ENCODE results near the gene PLA2G6. TPM values are rescaled to one million over a fixed set of nuclear protein-coding genes. Genes with fewer than 3 reads are reported as not detected.

PLA2G6 gene
- total RNA-seq, 1 donor from 2014 or later = 60.8 TPM

DNA sequence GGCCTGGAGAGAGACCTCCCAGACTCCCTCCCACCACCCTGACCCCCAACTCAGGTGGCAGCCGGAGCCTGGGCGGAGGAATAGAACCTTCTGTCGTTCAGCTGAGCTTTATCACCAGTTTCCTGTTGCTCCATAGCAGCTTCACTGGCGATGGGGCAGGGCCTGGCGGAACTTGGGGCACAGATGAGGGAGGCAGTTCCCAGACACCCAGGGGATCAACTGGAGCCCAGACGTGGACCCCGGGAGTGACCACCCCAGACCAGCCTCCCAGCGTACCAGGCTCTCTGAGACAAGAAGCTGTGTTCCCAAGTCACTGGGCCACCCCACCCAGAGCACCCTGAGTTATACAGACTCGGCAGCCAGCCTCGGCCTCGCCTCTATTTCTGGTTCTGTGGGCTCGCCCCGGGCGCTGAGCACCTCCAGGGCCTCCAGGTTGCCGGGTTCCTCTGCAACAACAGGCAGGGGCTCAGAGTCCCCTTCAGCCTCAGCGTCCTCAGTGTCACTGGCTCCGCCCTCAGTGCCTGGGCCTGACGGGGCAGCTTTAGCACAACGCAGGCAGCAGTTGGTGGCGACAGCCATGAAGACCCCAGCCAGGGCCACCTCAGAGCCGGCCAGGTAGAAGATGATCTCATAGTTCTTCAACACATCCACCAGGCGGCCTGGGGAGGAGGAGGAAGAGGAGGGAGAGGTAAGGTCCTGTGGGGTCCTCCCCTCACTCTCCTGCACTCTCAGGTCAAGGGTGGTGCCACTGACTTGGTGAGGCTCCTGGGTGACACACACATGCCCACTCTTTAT is 103.4 kb downstream of the PLA2G6 start:
- TF ChIP-seq, protein P1, sequence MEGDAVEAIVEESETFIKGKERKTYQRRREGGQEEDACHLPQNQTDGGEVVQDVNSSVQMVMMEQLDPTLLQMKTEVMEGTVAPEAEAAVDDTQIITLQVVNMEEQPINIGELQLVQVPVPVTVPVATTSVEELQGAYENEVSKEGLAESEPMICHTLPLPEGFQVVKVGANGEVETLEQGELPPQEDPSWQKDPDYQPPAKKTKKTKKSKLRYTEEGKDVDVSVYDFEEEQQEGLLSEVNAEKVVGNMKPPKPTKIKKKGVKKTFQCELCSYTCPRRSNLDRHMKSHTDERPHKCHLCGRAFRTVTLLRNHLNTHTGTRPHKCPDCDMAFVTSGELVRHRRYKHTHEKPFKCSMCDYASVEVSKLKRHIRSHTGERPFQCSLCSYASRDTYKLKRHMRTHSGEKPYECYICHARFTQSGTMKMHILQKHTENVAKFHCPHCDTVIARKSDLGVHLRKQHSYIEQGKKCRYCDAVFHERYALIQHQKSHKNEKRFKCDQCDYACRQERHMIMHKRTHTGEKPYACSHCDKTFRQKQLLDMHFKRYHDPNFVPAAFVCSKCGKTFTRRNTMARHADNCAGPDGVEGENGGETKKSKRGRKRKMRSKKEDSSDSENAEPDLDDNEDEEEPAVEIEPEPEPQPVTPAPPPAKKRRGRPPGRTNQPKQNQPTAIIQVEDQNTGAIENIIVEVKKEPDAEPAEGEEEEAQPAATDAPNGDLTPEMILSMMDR (IDR thresholded peaks at IDR 0.05) = no peak
- Histone ChIP-seq H3K36me3 (peaks cover 24% of the 10 kb centered on the region), H3K9me3 (no peaks in the 10 kb centered on the region), H3K27ac (no peak overlapping the region), H3K4me3 (no peak overlapping the region), H3K4me1 (peaks cover 22% of the 10 kb centered on the region), H3K27me3 (ENCODE audit: low read depth) (peaks cover 30% of the 10 kb centered on the region)
- intact Hi-C loops (cut with DNase I) = no loop called here
- DNase-seq = peak; percentile 43
- no peak for ATAC-seq

DNA sequence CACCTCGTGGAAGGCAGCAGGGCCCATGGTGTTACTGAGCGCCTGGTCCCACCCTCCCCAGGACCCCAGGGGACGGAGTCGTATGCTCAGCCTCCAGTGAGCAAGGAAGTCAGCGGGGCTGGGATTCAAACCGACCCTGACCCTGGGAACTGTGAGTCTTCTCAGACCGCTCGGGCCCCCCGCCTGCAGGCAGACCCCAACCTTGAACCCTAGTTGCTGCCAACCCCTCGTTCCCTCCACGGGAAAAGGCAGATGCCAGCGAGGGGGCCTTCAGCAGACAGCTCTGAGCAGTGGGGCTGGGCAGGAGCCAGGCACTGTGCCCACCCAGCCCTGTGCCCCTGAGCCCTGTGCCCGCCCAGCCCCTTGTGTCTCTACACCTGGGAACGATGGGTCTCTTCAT is 104.0 kb downstream of the PLA2G6 start:
- ATAC-seq = no peak
- intact Hi-C loops (cut with DNase I) = no loop called here

DNA sequence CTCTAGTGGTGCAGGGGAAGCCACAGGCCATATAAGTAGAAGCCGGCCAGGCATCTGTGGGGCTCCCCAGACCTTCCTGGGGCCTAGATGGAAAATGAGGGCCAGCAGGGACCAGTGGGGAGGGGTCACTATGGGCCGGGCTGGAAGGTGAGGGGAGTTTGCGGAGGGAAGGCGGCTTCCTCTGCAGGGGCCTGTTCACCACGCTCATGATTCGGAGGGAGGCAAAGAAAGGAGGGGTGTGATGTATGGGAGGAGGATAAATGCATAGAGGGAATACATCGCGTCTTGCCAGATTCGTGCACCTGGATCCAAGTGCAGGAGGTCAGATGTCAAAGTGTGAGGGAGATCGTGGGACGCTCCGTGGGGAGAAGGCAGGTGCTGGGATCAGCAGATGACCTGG is 104.5 kb downstream of the PLA2G6 start:
- TF ChIP-seq, protein P1 (IDR thresholded peaks at IDR 0.05) = no peak
- Histone ChIP-seq H3K4me3 (no peak overlapping the region), H3K9me3 (no peaks in the 10 kb centered on the region), H3K4me1 (peaks cover 14% of the 10 kb centered on the region), H3K27me3 (ENCODE audit: low read depth) (peaks cover 19% of the 10 kb centered on the region), H3K27ac (no peak overlapping the region), H3K36me3 (peaks cover 35% of the 10 kb centered on the region)
- DNase-seq = no peak
- ATAC-seq = no peak
- intact Hi-C loops (cut with DNase I) = no loop called here

More for the DNA sequence above, 104.0 kb downstream of the PLA2G6 start:
- Histone ChIP-seq H3K36me3 (peaks cover 30% of the 10 kb centered on the region), H3K9me3 (no peaks in the 10 kb centered on the region), H3K27ac (no peak overlapping the region), H3K4me1 (peaks cover 19% of the 10 kb centered on the region), H3K4me3 (no peak overlapping the region), H3K27me3 (ENCODE audit: low read depth) (peaks cover 24% of the 10 kb centered on the region)
- TF ChIP-seq, protein P1 (IDR thresholded peaks at IDR 0.05) = no peak
- no peak for DNase-seq

DNA sequence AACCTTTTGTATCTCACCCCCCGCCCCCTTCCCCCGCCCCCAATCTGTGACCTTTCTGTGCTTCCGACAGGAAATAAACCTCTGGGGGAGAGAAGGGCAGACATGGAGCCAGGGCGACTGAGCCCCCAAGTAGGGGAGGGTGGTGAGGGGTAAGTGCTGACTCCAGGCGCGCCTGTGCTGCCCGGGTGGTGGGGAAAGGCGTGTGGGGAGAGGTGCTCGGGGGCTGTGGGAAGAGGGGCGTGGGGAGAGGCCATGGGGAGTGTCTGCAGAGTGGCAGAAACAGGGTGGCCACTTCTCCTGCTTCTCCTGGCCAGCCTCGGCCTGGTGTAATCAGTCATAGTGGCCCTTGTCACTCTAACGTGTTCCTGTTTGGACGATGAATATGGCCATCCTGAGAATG is 105.7 kb downstream of the PLA2G6 start:
- Histone ChIP-seq H3K27me3 (ENCODE audit: low read depth) (peaks cover 9% of the 10 kb centered on the region), H3K9me3 (no peaks in the 10 kb centered on the region), H3K4me1 (peaks cover 5% of the 10 kb centered on the region), H3K4me3 (no peak overlapping the region), H3K27ac (no peak overlapping the region), H3K36me3 (peaks cover 44% of the 10 kb centered on the region)
- intact Hi-C loops (cut with DNase I) = no loop called here
- DNase-seq (no peak), ATAC-seq (no peak)
- TF ChIP-seq, protein P1 (IDR thresholded peaks at IDR 0.05) = no peak

DNA sequence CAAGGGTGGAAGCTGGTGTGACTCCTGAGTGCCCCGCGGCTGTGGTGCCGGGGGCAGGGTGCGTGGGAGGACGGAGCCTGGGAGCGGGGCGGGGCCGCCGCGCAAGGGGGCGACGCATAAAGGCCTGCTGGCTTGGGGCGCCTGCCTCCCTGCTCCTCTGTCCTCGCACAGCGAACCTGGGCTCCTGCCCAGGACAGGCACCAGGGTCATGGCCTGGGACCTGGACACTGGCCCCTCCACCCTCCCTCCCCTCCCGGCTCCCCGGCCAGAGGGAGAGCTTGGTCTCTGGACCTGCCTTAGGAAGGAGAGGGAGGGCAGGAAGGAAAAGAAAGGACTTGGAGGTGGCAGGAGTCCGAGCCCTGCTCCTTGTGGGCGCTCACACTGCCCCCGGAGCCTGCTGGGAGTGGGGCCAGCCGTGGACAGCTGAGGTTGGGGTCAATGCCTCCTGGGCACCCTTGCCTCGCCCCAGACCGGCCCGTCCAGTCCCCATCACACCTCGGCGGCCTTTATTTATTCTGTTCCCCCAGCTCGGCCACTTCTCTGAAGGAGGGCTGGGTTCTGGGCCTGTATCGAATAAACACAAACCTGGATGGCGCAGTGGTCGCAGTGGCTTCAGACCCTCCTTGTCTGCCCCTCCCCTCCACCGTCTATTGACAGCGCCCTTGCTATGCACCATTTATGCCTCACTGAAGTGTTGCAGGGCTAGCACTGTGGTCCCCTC is 106.4 kb downstream of the PLA2G6 start:
- TF ChIP-seq, protein P1 (IDR thresholded peaks at IDR 0.05) = no peak
- no peak overlapping the region for H3K27ac ChIP-seq
- ATAC-seq (no peak), DNase-seq (no peak)
- no peak overlapping the region for H3K4me3 ChIP-seq
- peaks cover 2% of the 10 kb centered on the region for H3K27me3 ChIP-seq (ENCODE audit: low read depth)
- H3K36me3 ChIP-seq = peaks cover 51% of the 10 kb centered on the region
- intact Hi-C loops (cut with DNase I) = no loop called here
- H3K9me3 ChIP-seq = no peaks in the 10 kb centered on the region
- no peaks in the 10 kb centered on the region for H3K4me1 ChIP-seq
